Upper lobe of left lung (tissue), 4 donors: ENCODE data around the gene AGAP1.

ENCODE experiments used
- POLR2AphosphoS5 ChIP-seq, 2 donors: sonication (generic); formaldehyde crosslinking; IDR thresholded peaks; one replicate each; pipeline ENCODE4 v1.5.1; 2017; ENCODE audit warnings: antibody characterized with exemption in 2 of 2
- TF ChIP-seq, protein P1 (sequence below), 6 experiments: fragments of 450-650 bp in 4 of 6; fragments of 200-600 bp in 2 of 6; sonication (generic) in 2 of 6; IDR thresholded peaks; one replicate each; pipeline ENCODE4 v1.5.1; 2016 to 2019; ENCODE audit warnings: antibody characterized with exemption in 6 of 6

DNA sequence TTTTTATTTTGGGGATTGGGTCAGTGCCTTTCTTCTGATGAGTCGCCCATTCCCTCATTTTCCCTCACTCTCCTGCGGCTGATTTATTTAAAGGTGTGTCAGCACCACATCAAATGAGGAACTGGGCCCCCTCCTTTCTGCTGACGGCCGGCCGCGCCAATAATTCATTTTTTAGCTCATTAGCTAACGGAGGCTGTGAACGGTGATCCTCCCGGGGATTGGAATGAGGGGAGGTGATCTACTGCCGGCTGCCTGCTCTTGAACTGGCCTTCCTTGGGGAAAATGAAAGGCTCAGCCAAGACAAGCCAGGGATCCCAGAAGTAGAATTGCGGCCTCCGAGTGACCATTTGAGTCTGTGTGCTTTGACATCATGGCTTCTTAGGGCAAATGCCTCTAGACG is 620.1 kb downstream of the AGAP1 start:
- no peak for TF ChIP-seq POLR2AphosphoS5 (IDR thresholded peaks at IDR 0.05)
- TF ChIP-seq, protein P1, sequence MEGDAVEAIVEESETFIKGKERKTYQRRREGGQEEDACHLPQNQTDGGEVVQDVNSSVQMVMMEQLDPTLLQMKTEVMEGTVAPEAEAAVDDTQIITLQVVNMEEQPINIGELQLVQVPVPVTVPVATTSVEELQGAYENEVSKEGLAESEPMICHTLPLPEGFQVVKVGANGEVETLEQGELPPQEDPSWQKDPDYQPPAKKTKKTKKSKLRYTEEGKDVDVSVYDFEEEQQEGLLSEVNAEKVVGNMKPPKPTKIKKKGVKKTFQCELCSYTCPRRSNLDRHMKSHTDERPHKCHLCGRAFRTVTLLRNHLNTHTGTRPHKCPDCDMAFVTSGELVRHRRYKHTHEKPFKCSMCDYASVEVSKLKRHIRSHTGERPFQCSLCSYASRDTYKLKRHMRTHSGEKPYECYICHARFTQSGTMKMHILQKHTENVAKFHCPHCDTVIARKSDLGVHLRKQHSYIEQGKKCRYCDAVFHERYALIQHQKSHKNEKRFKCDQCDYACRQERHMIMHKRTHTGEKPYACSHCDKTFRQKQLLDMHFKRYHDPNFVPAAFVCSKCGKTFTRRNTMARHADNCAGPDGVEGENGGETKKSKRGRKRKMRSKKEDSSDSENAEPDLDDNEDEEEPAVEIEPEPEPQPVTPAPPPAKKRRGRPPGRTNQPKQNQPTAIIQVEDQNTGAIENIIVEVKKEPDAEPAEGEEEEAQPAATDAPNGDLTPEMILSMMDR (IDR thresholded peaks at IDR 0.05) = no peak
